Stimulated activated effector memory CD8-positive, alpha-beta T cell treated with anti-CD3 and anti-CD28 coated beads, Interleukin-12 subunit alpha, Interleukin-12 subunit beta, amount 100 ng/mL, for 72 hours (primary cell): ENCODE measurements around the gene FLNB.
"Not testable (repeated sequence)": the region's sequence is repeated elsewhere in the genome, so short reads cannot be mapped to it uniquely, and the experiment has no call there.

Experiments
- ATAC-seq: fragments of 150-1000 bp; cut with Tn5 transposase; 2 replicates; pipeline ENCODE4 v1.10.0; 2021
- DNase-seq, 2 donors: peaks; one replicate each; pipeline ENCODE4 v3.0.0; 2021 to 2022; ENCODE audit warnings: low spot score in 2 of 2
- H3K27ac Mint-ChIP-seq: one replicate; pipeline ENCODE4 v1.8.0; 2022; ENCODE audit warnings: mild to moderate bottlenecking, mixed read lengths
- H3K36me3 Mint-ChIP-seq: one replicate; pipeline ENCODE4 v1.8.0; 2022; ENCODE audit warnings: mild to moderate bottlenecking, mixed read lengths
- H3K4me1 Mint-ChIP-seq: one replicate; pipeline ENCODE4 v1.8.0; 2022; ENCODE audit warnings: mixed read lengths
- H3K4me3 Mint-ChIP-seq: one replicate; pipeline ENCODE4 v1.8.0; 2022; ENCODE audit warnings: mild to moderate bottlenecking, mixed read lengths
- H3K9me3 Mint-ChIP-seq: one replicate; pipeline ENCODE4 v1.8.0; 2022; ENCODE audit warnings: mixed read lengths

The FLNB gene

GRCh38 chr3:58193682-58194407 is 185.6 kb downstream of the FLNB start:
- DNase-seq (no peak), ATAC-seq (no peak)
- Mint-ChIP-seq H3K27ac (no peak overlapping the region), H3K4me1 (no peaks in the 10 kb centered on the region), H3K9me3 (no peaks in the 10 kb centered on the region), H3K4me3 (no peak overlapping the region), H3K36me3 (no peaks in the 10 kb centered on the region)

- no peaks in the 10 kb centered on the region for H3K36me3 Mint-ChIP-seq
- DNase-seq (no peak), ATAC-seq (no peak)
- H3K4me3 Mint-ChIP-seq, result no peak overlapping the region
- peaks cover 4% of the 10 kb centered on the region for H3K4me1 Mint-ChIP-seq
- H3K27ac Mint-ChIP-seq, result no peak overlapping the region
- H3K9me3 Mint-ChIP-seq, result no peaks in the 10 kb centered on the region
Observed at GRCh38 chr3:58197588-58197987, 189.4 kb downstream of the FLNB start.

- Mint-ChIP-seq H3K4me3 (no peak overlapping the region), H3K4me1 (peaks cover 4% of the 10 kb centered on the region), H3K9me3 (no peaks in the 10 kb centered on the region), H3K27ac (no peak overlapping the region), H3K36me3 (no peaks in the 10 kb centered on the region)
- DNase-seq (no peak), ATAC-seq (no peak)
Observed at GRCh38 chr3:58198362-58198761, 190.1 kb downstream of the FLNB start.

GRCh38 chr3:58198804-58199203 is 190.6 kb downstream of the FLNB start:
- Mint-ChIP-seq H3K4me3 (no peak overlapping the region), H3K4me1 (peaks cover 4% of the 10 kb centered on the region), H3K9me3 (no peaks in the 10 kb centered on the region), H3K27ac (no peak overlapping the region), H3K36me3 (no peaks in the 10 kb centered on the region)
- no peak for DNase-seq
- no peak for ATAC-seq

- DNase-seq (no peak), ATAC-seq (no peak)
- Mint-ChIP-seq H3K27ac (no peak overlapping the region), H3K36me3 (no peaks in the 10 kb centered on the region), H3K4me1 (peaks cover 4% of the 10 kb centered on the region), H3K4me3 (no peak overlapping the region), H3K9me3 (no peaks in the 10 kb centered on the region)
Observed at GRCh38 chr3:58200121-58200709, 192.0 kb downstream of the FLNB start.

- Mint-ChIP-seq H3K4me3 (no peak overlapping the region), H3K36me3 (no peaks in the 10 kb centered on the region), H3K27ac (no peak overlapping the region), H3K9me3 (no peaks in the 10 kb centered on the region), H3K4me1 (peaks cover 8% of the 10 kb centered on the region)
- DNase-seq (no peak), ATAC-seq (no peak)
Observed at GRCh38 chr3:58200846-58201355, 192.7 kb downstream of the FLNB start.

- not testable (repeated sequence) for ATAC-seq, DNase-seq, H3K27ac Mint-ChIP-seq, H3K9me3 Mint-ChIP-seq, H3K36me3 Mint-ChIP-seq, H3K4me3 Mint-ChIP-seq
- H3K4me1 Mint-ChIP-seq, result peaks cover 14% of the 10 kb centered on the region
Observed at GRCh38 chr3:58201451-58201850, 193.2 kb downstream of the FLNB start.

GRCh38 chr3:58202917-58203360 is 194.7 kb downstream of the FLNB start:
- Mint-ChIP-seq H3K36me3 (no peaks in the 10 kb centered on the region), H3K4me3 (no peak overlapping the region), H3K27ac (no peak overlapping the region), H3K9me3 (no peaks in the 10 kb centered on the region), H3K4me1 (peaks cover 20% of the 10 kb centered on the region)
- ATAC-seq (no peak), DNase-seq (no peak)

- no peak overlapping the region for H3K27ac Mint-ChIP-seq
- H3K4me1 Mint-ChIP-seq, result peaks cover 20% of the 10 kb centered on the region
- ATAC-seq (no peak), DNase-seq (no peak)
- no peak overlapping the region for H3K4me3 Mint-ChIP-seq
- no peaks in the 10 kb centered on the region for H3K9me3 Mint-ChIP-seq
- H3K36me3 Mint-ChIP-seq, result no peaks in the 10 kb centered on the region
Observed at GRCh38 chr3:58203541-58203940, 195.3 kb downstream of the FLNB start.

- ATAC-seq (no peak), DNase-seq (no peak)
- Mint-ChIP-seq H3K27ac (no peak overlapping the region), H3K36me3 (no peaks in the 10 kb centered on the region), H3K9me3 (no peaks in the 10 kb centered on the region), H3K4me3 (no peak overlapping the region), H3K4me1 (peaks cover 20% of the 10 kb centered on the region)
Observed at GRCh38 chr3:58204720-58205119, 196.5 kb downstream of the FLNB start.

- DNase-seq (no peak), ATAC-seq (no peak)
- H3K4me3 Mint-ChIP-seq, result no peak overlapping the region
- no peaks in the 10 kb centered on the region for H3K9me3 Mint-ChIP-seq
- no peaks in the 10 kb centered on the region for H3K36me3 Mint-ChIP-seq
- H3K4me1 Mint-ChIP-seq, result peaks cover 20% of the 10 kb centered on the region
- peak overlapping the region; percentile 40 for H3K27ac Mint-ChIP-seq
Observed at GRCh38 chr3:58205981-58206380, 197.8 kb downstream of the FLNB start.

GRCh38 chr3:58206406-58207011 is 198.3 kb downstream of the FLNB start:
- peak; percentile 95 for ATAC-seq
- peaks cover 17% of the 10 kb centered on the region for H3K4me1 Mint-ChIP-seq
- H3K9me3 Mint-ChIP-seq, result no peaks in the 10 kb centered on the region
- peak; percentile 16 to 65 for DNase-seq
- no peaks in the 10 kb centered on the region for H3K36me3 Mint-ChIP-seq
- no peak overlapping the region for H3K4me3 Mint-ChIP-seq
- H3K27ac Mint-ChIP-seq, result peak overlapping the region; percentile 40

- no peaks in the 10 kb centered on the region for H3K9me3 Mint-ChIP-seq
- ATAC-seq (no peak), DNase-seq (no peak)
- no peaks in the 10 kb centered on the region for H3K36me3 Mint-ChIP-seq
- no peak overlapping the region for H3K4me3 Mint-ChIP-seq
- no peak overlapping the region for H3K27ac Mint-ChIP-seq
- peaks cover 16% of the 10 kb centered on the region for H3K4me1 Mint-ChIP-seq
Observed at GRCh38 chr3:58207954-58208353, 199.7 kb downstream of the FLNB start.

GRCh38 chr3:58209933-58210332 is 201.7 kb downstream of the FLNB start:
- H3K36me3 Mint-ChIP-seq, result no peaks in the 10 kb centered on the region
- H3K9me3 Mint-ChIP-seq, result no peaks in the 10 kb centered on the region
- peak overlapping the region; percentile 46 for H3K27ac Mint-ChIP-seq
- DNase-seq, result no peak
- no peak for ATAC-seq
- peaks cover 25% of the 10 kb centered on the region for H3K4me1 Mint-ChIP-seq
- H3K4me3 Mint-ChIP-seq, result no peak overlapping the region

- H3K36me3 Mint-ChIP-seq, result no peaks in the 10 kb centered on the region
- H3K4me3 Mint-ChIP-seq, result no peak within 1 kb of the TSS
- H3K27ac Mint-ChIP-seq, result peak within 1 kb of the TSS; percentile 46
- peaks cover 30% of the 10 kb centered on the region for H3K4me1 Mint-ChIP-seq
- DNase-seq (no peak), ATAC-seq (no peak)
- no peaks in the 10 kb centered on the region for H3K9me3 Mint-ChIP-seq
Observed at GRCh38 chr3:58210761-58211460, 202.7 kb downstream of the FLNB start, which contains the start of gene DNASE1L3. TSS of gene DNASE1L3 (minus strand) at chr3:58210972. CDS start at chr3:58210906, 66 bp downstream.
